Fibroblast of skin of left biceps (primary cell): ENCODE data around the gene KPNA6.
A peak's percentile ranks its signal among the peaks of the same experiment; 100 is the strongest.

ENCODE experiments used
- DNase-seq, 2 experiments: peaks; one replicate each; pipeline ENCODE4 v3.0.0-alpha.2; 2013; ENCODE audit warnings: low read depth in 2 of 2

KPNA6 gene

GRCh38 chr1:32187850-32188249 lies 80.0 kb downstream of the KPNA6 start:
- DNase-seq: no peak

GRCh38 chr1:32192220-32192948 lies 84.5 kb downstream of the KPNA6 start:
- no peak for DNase-seq

- no peak for DNase-seq
Observed at GRCh38 chr1:32194984-32195383, 87.1 kb downstream of the KPNA6 start.

GRCh38 chr1:32195531-32195930 lies 87.7 kb downstream of the KPNA6 start:
- DNase-seq: no peak

- DNase-seq: no peak
Observed at GRCh38 chr1:32195972-32196823, 88.3 kb downstream of the KPNA6 start.

- no peak for DNase-seq
Observed at GRCh38 chr1:32197074-32197473, 89.2 kb downstream of the KPNA6 start.

GRCh38 chr1:32197837-32198236 lies 90.0 kb downstream of the KPNA6 start:
- no peak for DNase-seq

- DNase-seq: no peak
Observed at GRCh38 chr1:32198237-32199042, 90.6 kb downstream of the KPNA6 start.

- DNase-seq: no peak
Observed at GRCh38 chr1:32199043-32199716, 91.3 kb downstream of the KPNA6 start.

GRCh38 chr1:32199717-32200072 lies 91.8 kb downstream of the KPNA6 start:
- no peak for DNase-seq

GRCh38 chr1:32200226-32201010 lies 92.6 kb downstream of the KPNA6 start, which contains the start of gene CCDC28B:
Gene CCDC28B, plus strand, starts transcription at chr1:32200595. Its CDS starts 1,341 bp downstream, at chr1:32201936.
- peak in 1 of 2 experiments; percentile 23 for DNase-seq

- DNase-seq: no peak
Observed at GRCh38 chr1:32201011-32201855, 93.4 kb downstream of the KPNA6 start.

GRCh38 chr1:32204943-32205361 lies 97.1 kb downstream of the KPNA6 start:
- no peak for DNase-seq

GRCh38 chr1:32205401-32206370 lies 97.8 kb downstream of the KPNA6 start, which contains the start of gene IQCC:
Gene IQCC, plus strand, starts transcription at chr1:32205671. Its CDS starts 11 bp downstream, at chr1:32205682.
- peak in 1 of 2 experiments; percentile 26 for DNase-seq

GRCh38 chr1:32208469-32208868 lies 100.6 kb downstream of the KPNA6 start:
- DNase-seq: no peak

GRCh38 chr1:32208891-32209328 lies 101.1 kb downstream of the KPNA6 start, which contains the start of gene DCDC2B:
Gene DCDC2B, plus strand, starts transcription at chr1:32209089. Its CDS starts 5 bp downstream, at chr1:32209094.
- no peak for DNase-seq

- DNase-seq: no peak
Observed at GRCh38 chr1:32215629-32216480, 108.0 kb downstream of the KPNA6 start.
